PFSK-1 (cell line): ENCODE results near the gene CEP350.

Experiments used
- FOXP2 ChIP-seq: optimal IDR thresholded peaks from 2 replicates; pipeline ENCODE3; 2011; ENCODE audit warnings: borderline replicate concordance, control low read depth, inconsistent platforms; ENCODE audit not compliant: insufficient read depth; ENCODE audit errors: extremely low read length, extremely low read depth
- POLR2AphosphoS5 ChIP-seq: IDR thresholded peaks from 2 replicates; pipeline ENCODE4 v1.6.1; 2012; ENCODE audit warnings: low read depth, mild to moderate bottlenecking, control low read depth, low read length, moderate library complexity
- SIN3A ChIP-seq: IDR thresholded peaks from 2 replicates; pipeline ENCODE4 v1.6.1; 2012; ENCODE audit warnings: mild to moderate bottlenecking, low read length, moderate library complexity, borderline replicate concordance; ENCODE audit not compliant: insufficient read depth
- TAF1 ChIP-seq: IDR thresholded peaks from 2 replicates; pipeline ENCODE4 v1.6.1; 2012; ENCODE audit warnings: low read length, control low read depth, borderline replicate concordance; ENCODE audit not compliant: insufficient read depth
- TF ChIP-seq, protein P1 (sequence below), 2 experiments: IDR thresholded peaks; 2 replicates each; pipeline versions ENCODE4 v1.6.1 to v1.8.0; 2011 to 2012; ENCODE audit warnings: low read depth in 2 of 2, low read length in 2 of 2, control low read depth in 1 of 2, inconsistent platforms in 1 of 2, mild to moderate bottlenecking in 1 of 2, moderate library complexity in 1 of 2; ENCODE audit not compliant: insufficient read depth in 1 of 2

CEP350 gene

GRCh38 chr1:180103819-180104218 is 149.2 kb downstream of the CEP350 start:
- TF ChIP-seq SIN3A (no peak), FOXP2 (no peak), POLR2AphosphoS5 (no peak), TAF1 (no peak)
- TF ChIP-seq, protein P1, sequence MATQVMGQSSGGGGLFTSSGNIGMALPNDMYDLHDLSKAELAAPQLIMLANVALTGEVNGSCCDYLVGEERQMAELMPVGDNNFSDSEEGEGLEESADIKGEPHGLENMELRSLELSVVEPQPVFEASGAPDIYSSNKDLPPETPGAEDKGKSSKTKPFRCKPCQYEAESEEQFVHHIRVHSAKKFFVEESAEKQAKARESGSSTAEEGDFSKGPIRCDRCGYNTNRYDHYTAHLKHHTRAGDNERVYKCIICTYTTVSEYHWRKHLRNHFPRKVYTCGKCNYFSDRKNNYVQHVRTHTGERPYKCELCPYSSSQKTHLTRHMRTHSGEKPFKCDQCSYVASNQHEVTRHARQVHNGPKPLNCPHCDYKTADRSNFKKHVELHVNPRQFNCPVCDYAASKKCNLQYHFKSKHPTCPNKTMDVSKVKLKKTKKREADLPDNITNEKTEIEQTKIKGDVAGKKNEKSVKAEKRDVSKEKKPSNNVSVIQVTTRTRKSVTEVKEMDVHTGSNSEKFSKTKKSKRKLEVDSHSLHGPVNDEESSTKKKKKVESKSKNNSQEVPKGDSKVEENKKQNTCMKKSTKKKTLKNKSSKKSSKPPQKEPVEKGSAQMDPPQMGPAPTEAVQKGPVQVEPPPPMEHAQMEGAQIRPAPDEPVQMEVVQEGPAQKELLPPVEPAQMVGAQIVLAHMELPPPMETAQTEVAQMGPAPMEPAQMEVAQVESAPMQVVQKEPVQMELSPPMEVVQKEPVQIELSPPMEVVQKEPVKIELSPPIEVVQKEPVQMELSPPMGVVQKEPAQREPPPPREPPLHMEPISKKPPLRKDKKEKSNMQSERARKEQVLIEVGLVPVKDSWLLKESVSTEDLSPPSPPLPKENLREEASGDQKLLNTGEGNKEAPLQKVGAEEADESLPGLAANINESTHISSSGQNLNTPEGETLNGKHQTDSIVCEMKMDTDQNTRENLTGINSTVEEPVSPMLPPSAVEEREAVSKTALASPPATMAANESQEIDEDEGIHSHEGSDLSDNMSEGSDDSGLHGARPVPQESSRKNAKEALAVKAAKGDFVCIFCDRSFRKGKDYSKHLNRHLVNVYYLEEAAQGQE (IDR thresholded peaks at IDR 0.05; ENCODE audit: insufficient read depth in 1 of 2, low read depth in 2 of 2, low read length in 2 of 2) = no peak

DNA sequence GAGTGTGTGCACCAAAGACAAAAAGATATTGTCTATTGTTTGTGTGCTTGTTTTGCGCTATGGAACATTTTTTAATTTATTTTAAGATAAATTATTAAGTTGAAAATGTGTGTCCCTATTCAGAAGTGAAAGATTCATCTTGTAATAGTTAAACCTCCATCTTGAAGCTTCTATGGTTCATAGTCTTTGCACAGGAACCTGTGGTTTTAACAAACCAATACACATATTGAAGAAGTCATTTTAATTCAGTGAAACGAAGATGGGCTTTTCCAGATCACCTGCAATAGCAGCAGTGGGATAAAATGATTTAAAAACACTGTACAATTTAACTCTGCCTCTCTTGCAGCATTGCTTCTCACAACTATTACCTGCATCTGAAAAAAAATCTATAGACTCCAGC is 157.5 kb downstream of the CEP350 start:
- TF ChIP-seq POLR2AphosphoS5 (no peak), TAF1 (no peak), SIN3A (no peak), FOXP2 (no peak)
- TF ChIP-seq, protein P1 (IDR thresholded peaks at IDR 0.05; ENCODE audit: insufficient read depth in 1 of 2, low read depth in 2 of 2, low read length in 2 of 2) = no peak

GRCh38 chr1:180112984-180113647 is 158.5 kb downstream of the CEP350 start:
- TF ChIP-seq, protein P1 (IDR thresholded peaks at IDR 0.05; ENCODE audit: insufficient read depth in 1 of 2, low read depth in 2 of 2, low read length in 2 of 2) = no peak
- TF ChIP-seq SIN3A (no peak), FOXP2 (no peak), POLR2AphosphoS5 (no peak), TAF1 (no peak)

GRCh38 chr1:180114396-180114945 is 159.9 kb downstream of the CEP350 start:
- TF ChIP-seq TAF1 = no peak

DNA sequence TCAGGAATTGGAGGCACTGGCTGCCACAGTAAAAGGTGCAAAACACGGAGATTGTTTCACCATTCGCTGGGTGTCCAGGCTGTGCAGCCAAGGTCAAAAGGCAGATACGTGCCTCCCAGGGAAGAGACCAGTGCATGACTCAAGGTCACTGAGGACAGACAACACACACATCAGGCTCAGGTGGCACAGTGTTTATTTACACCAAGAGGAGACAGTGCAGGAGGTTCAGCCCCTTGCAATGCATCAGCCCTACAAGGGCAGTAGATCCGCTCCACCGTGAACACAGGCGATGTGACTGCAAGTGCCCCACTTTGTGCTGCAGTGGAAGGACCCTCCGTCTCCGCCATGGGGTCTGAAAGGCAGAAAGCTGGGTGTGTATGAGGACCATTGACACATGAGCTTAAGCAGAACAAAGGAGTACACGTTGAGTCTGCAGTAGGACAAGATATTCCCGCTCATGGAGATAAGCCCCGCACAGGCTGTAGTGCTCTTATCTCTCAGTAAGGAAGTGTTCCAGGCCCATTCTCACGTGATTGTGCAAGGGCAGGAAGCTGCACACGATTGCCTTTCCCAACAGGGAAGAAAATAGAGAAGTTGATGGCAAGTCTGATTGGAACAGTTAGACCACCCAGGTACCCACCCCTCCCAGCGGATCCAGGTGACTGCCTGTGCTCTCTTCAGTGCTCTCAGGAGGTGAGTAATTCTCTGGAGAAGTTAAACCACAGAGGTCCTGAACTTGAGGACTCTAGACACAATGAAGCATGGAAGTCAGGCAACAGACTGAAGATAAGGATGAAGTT is 162.6 kb downstream of the CEP350 start:
- TF ChIP-seq TAF1 (no peak), SIN3A (no peak), FOXP2 (no peak), POLR2AphosphoS5 (no peak)
- TF ChIP-seq, protein P1 (IDR thresholded peaks at IDR 0.05; ENCODE audit: insufficient read depth in 1 of 2, low read depth in 2 of 2, low read length in 2 of 2) = no peak
